Central memory CD8-positive, alpha-beta T cell (primary cell): ENCODE measurements around the gene OR52N2.

Experiments
- ATAC-seq: fragments of 150-1000 bp; cut with Tn5 transposase; replicated peaks from 2 replicates; pipeline ENCODE4 v1.10.0; 2022; ENCODE audit warnings: mild to moderate bottlenecking, moderate FRiP score, moderate number of reproducible peaks; ENCODE audit not compliant: poor library complexity, severe bottlenecking; ENCODE audit errors: extremely low read depth
- DNase-seq, 2 donors: peaks; one replicate each; pipeline ENCODE4 v3.0.0; 2021; ENCODE audit warnings: low spot score in 2 of 2
- H3K27ac Mint-ChIP-seq: one replicate; pipeline ENCODE4 v1.8.0; 2022; ENCODE audit warnings: low read depth, mild to moderate bottlenecking, moderate library complexity, mixed read lengths
- H3K27me3 Mint-ChIP-seq: one replicate; pipeline ENCODE4 v1.8.0; 2022; ENCODE audit warnings: mixed read lengths
- H3K36me3 Mint-ChIP-seq: one replicate; pipeline ENCODE4 v1.8.0; 2022; ENCODE audit warnings: mild to moderate bottlenecking, moderate library complexity, mixed read lengths; ENCODE audit not compliant: insufficient read depth
- H3K4me1 Mint-ChIP-seq: one replicate; pipeline ENCODE4 v1.8.0; 2022; ENCODE audit warnings: mixed read lengths
- H3K4me3 Mint-ChIP-seq: one replicate; pipeline ENCODE4 v1.8.0; 2022; ENCODE audit warnings: mild to moderate bottlenecking, moderate library complexity, mixed read lengths
- H3K9me3 Mint-ChIP-seq: one replicate; pipeline ENCODE4 v1.8.0; 2022; ENCODE audit warnings: mixed read lengths

Gene OR52N2

GRCh38 chr11:5808500-5809121, at the start of gene OR52N2:
TSS of gene OR52N2 (plus strand) at chr11:5808924. CDS start at chr11:5820336, 11,412 bp downstream.
- H3K27ac Mint-ChIP-seq, result no peak within 1 kb of the TSS
- DNase-seq, result peak; percentile 50 to 62
- H3K9me3 Mint-ChIP-seq, result no peaks in the 10 kb centered on the region
- peak; percentile 72 for ATAC-seq
- H3K4me1 Mint-ChIP-seq, result peaks cover 13% of the 10 kb centered on the region
- H3K4me3 Mint-ChIP-seq, result peak within 1 kb of the TSS; percentile 81
- peaks cover 2% of the 10 kb centered on the region for H3K36me3 Mint-ChIP-seq
- peaks cover 39% of the 10 kb centered on the region for H3K27me3 Mint-ChIP-seq

GRCh38 chr11:5767056-5767455, 41.7 kb upstream of the OR52N2 start:
- Mint-ChIP-seq H3K4me1 (no peaks in the 10 kb centered on the region), H3K27ac (no peak overlapping the region), H3K36me3 (no peaks in the 10 kb centered on the region), H3K4me3 (no peak overlapping the region), H3K27me3 (no peaks in the 10 kb centered on the region), H3K9me3 (no peaks in the 10 kb centered on the region)
- DNase-seq, result no peak
- ATAC-seq, result no peak

- H3K27me3 Mint-ChIP-seq, result peaks cover 37% of the 10 kb centered on the region
- no peak within 1 kb of the TSS for H3K4me3 Mint-ChIP-seq
- DNase-seq (no peak), ATAC-seq (no peak)
- no peaks in the 10 kb centered on the region for H3K36me3 Mint-ChIP-seq
- H3K4me1 Mint-ChIP-seq, result no peaks in the 10 kb centered on the region
- H3K27ac Mint-ChIP-seq, result no peak within 1 kb of the TSS
- no peaks in the 10 kb centered on the region for H3K9me3 Mint-ChIP-seq
Measured at GRCh38 chr11:5783255-5783654, 25.5 kb upstream of the OR52N2 start, which contains the start of gene OR52N5. TSS of gene OR52N5 (minus strand) at chr11:5783355. CDS start at chr11:5778634, 4,721 bp downstream.

- no peak for DNase-seq
- Mint-ChIP-seq H3K9me3 (no peaks in the 10 kb centered on the region), H3K4me3 (no peak within 1 kb of the TSS), H3K27ac (no peak within 1 kb of the TSS), H3K36me3 (no peaks in the 10 kb centered on the region), H3K27me3 (peaks cover 18% of the 10 kb centered on the region), H3K4me1 (no peaks in the 10 kb centered on the region)
- no peak for ATAC-seq
Measured at GRCh38 chr11:5791165-5791564, 17.6 kb upstream of the OR52N2 start, which contains the start of gene OR52N1. TSS of gene OR52N1 (minus strand) at chr11:5791265. CDS start at chr11:5788816, 2,449 bp downstream.

- no peak overlapping the region for H3K27ac Mint-ChIP-seq
- H3K9me3 Mint-ChIP-seq, result no peaks in the 10 kb centered on the region
- H3K27me3 Mint-ChIP-seq, result peaks cover 65% of the 10 kb centered on the region
- no peak overlapping the region for H3K4me3 Mint-ChIP-seq
- ATAC-seq (no peak), DNase-seq (no peak)
- H3K4me1 Mint-ChIP-seq, result no peaks in the 10 kb centered on the region
- H3K36me3 Mint-ChIP-seq, result no peaks in the 10 kb centered on the region
Measured at GRCh38 chr11:5796541-5796940, 12.2 kb upstream of the OR52N2 start.

GRCh38 chr11:5803982-5804381, 4.7 kb upstream of the OR52N2 start:
- Mint-ChIP-seq H3K36me3 (peaks cover 2% of the 10 kb centered on the region), H3K27ac (no peak overlapping the region), H3K4me3 (no peak overlapping the region), H3K9me3 (peaks cover 6% of the 10 kb centered on the region), H3K4me1 (peaks cover 8% of the 10 kb centered on the region), H3K27me3 (peaks cover 59% of the 10 kb centered on the region)
- ATAC-seq, result no peak
- no peak for DNase-seq

GRCh38 chr11:5807580-5807979, 1.1 kb upstream of the OR52N2 start:
- H3K9me3 Mint-ChIP-seq, result peaks cover 6% of the 10 kb centered on the region
- H3K4me1 Mint-ChIP-seq, result peaks cover 13% of the 10 kb centered on the region
- no peak for ATAC-seq
- peaks cover 49% of the 10 kb centered on the region for H3K27me3 Mint-ChIP-seq
- no peak overlapping the region for H3K27ac Mint-ChIP-seq
- H3K36me3 Mint-ChIP-seq, result peaks cover 2% of the 10 kb centered on the region
- no peak for DNase-seq
- H3K4me3 Mint-ChIP-seq, result no peak overlapping the region

- H3K36me3 Mint-ChIP-seq, result peaks cover 2% of the 10 kb centered on the region
- peak overlapping the region; percentile 81 for H3K4me3 Mint-ChIP-seq
- ATAC-seq (no peak), DNase-seq (no peak)
- no peak overlapping the region for H3K27ac Mint-ChIP-seq
- H3K4me1 Mint-ChIP-seq, result peaks cover 13% of the 10 kb centered on the region
- H3K9me3 Mint-ChIP-seq, result no peaks in the 10 kb centered on the region
- H3K27me3 Mint-ChIP-seq, result peaks cover 34% of the 10 kb centered on the region
Measured at GRCh38 chr11:5809122-5809519, 397 bp downstream of the OR52N2 start.

- Mint-ChIP-seq H3K9me3 (no peaks in the 10 kb centered on the region), H3K36me3 (no peaks in the 10 kb centered on the region), H3K27me3 (peaks cover 32% of the 10 kb centered on the region), H3K4me1 (peaks cover 13% of the 10 kb centered on the region), H3K4me3 (no peak overlapping the region), H3K27ac (no peak overlapping the region)
- DNase-seq, result no peak
- ATAC-seq, result no peak
Measured at GRCh38 chr11:5809905-5810795, 1.4 kb downstream of the OR52N2 start.

- DNase-seq (no peak), ATAC-seq (no peak)
- Mint-ChIP-seq H3K4me3 (no peak overlapping the region), H3K36me3 (no peaks in the 10 kb centered on the region), H3K27me3 (no peaks in the 10 kb centered on the region), H3K9me3 (no peaks in the 10 kb centered on the region), H3K27ac (no peak overlapping the region), H3K4me1 (peaks cover 7% of the 10 kb centered on the region)
Measured at GRCh38 chr11:5815534-5815933, 6.8 kb downstream of the OR52N2 start.

GRCh38 chr11:5818245-5818886, 9.6 kb downstream of the OR52N2 start:
- Mint-ChIP-seq H3K4me1 (peaks cover 7% of the 10 kb centered on the region), H3K36me3 (no peaks in the 10 kb centered on the region), H3K4me3 (peak overlapping the region; percentile 52), H3K27me3 (no peaks in the 10 kb centered on the region), H3K9me3 (no peaks in the 10 kb centered on the region), H3K27ac (peak overlapping the region; percentile 84)
- ATAC-seq, result peak; percentile 19
- no peak for DNase-seq

- H3K4me1 Mint-ChIP-seq, result no peaks in the 10 kb centered on the region
- H3K36me3 Mint-ChIP-seq, result no peaks in the 10 kb centered on the region
- H3K9me3 Mint-ChIP-seq, result no peaks in the 10 kb centered on the region
- peaks cover 26% of the 10 kb centered on the region for H3K27me3 Mint-ChIP-seq
- no peak overlapping the region for H3K27ac Mint-ChIP-seq
- ATAC-seq, result no peak
- DNase-seq, result no peak
- no peak overlapping the region for H3K4me3 Mint-ChIP-seq
Measured at GRCh38 chr11:5831196-5831829, 22.6 kb downstream of the OR52N2 start.
